WTC11 (cell line): ENCODE data around the gene EIF3I. TPM values are rescaled to one million over a fixed set of nuclear protein-coding genes. Genes with fewer than 3 reads are reported as not detected.
A peak's percentile ranks its signal among the peaks of the same experiment; 100 is the strongest.

ENCODE experiments used
- ELF4 ChIP-seq: sonication (generic); formaldehyde crosslinking; IDR thresholded peaks from 2 replicates; pipeline ENCODE4 v1.8.1; 2022; ENCODE audit warnings: low read depth, mild to moderate bottlenecking, moderate library complexity, missing genetic modification reagents
- FOXK1 ChIP-seq: sonication (generic); formaldehyde crosslinking; IDR thresholded peaks from 2 replicates; pipeline ENCODE4 v1.8.0; 2022; ENCODE audit warnings: mild to moderate bottlenecking, moderate library complexity, missing genetic modification reagents
- NFE2L1 ChIP-seq: sonication (generic); formaldehyde crosslinking; IDR thresholded peaks from 2 replicates; pipeline ENCODE4 v1.8.1; 2023; ENCODE audit warnings: missing genetic modification reagents
- NFYB ChIP-seq: sonication (generic); formaldehyde crosslinking; conservative IDR thresholded peaks from 2 replicates; pipeline ENCODE4 v1.8.0; 2022; ENCODE audit warnings: low read depth, missing genetic modification reagents
- SOX15 ChIP-seq: fragments of 250-450 bp; sonication (Bioruptor Pico); IDR thresholded peaks from 2 replicates; pipeline ENCODE4 v1.9.0; 2021; ENCODE audit warnings: mild to moderate bottlenecking
- ZNF121 ChIP-seq: sonication (generic); formaldehyde crosslinking; IDR thresholded peaks from 2 replicates; pipeline ENCODE4 v1.8.0; 2023; ENCODE audit warnings: missing genetic modification reagents
- total RNA-seq: library from RNA; stranded (reverse); gene quantifications from 3 replicates; pipeline ENCODE4 v1.2.3, GENCODE V29; 2021
- TF ChIP-seq, protein P1 (sequence below): sonication (generic); formaldehyde crosslinking; IDR thresholded peaks from 2 replicates; pipeline ENCODE4 v1.8.0; 2022; ENCODE audit warnings: mild to moderate bottlenecking, missing genetic modification reagents
- TF ChIP-seq, protein P2 (sequence below): sonication (generic); formaldehyde crosslinking; IDR thresholded peaks from 2 replicates; pipeline ENCODE4 v1.8.1; 2022; ENCODE audit warnings: mild to moderate bottlenecking, missing genetic modification reagents, moderate library complexity, borderline replicate concordance
- TF ChIP-seq, protein P3 (sequence below): fragments of 200-600 bp; IDR thresholded peaks from 2 replicates; pipeline ENCODE4 v1.8.0; 2022; ENCODE audit warnings: antibody characterized with exemption
- TF ChIP-seq, protein P4 (sequence below): sonication (generic); formaldehyde crosslinking; IDR thresholded peaks from 2 replicates; pipeline ENCODE4 v1.8.0; 2022; ENCODE audit warnings: mild to moderate bottlenecking, missing genetic modification reagents
- TF ChIP-seq, protein P5 (sequence below): fragments of 250-450 bp; sonication (Bioruptor Pico); IDR thresholded peaks from 2 replicates; pipeline ENCODE4 v1.8.0; 2021; ENCODE audit warnings: mild to moderate bottlenecking
- TF ChIP-seq, protein P6 (sequence below): fragments of 250-450 bp; sonication (Bioruptor Pico); conservative IDR thresholded peaks from 2 replicates; pipeline ENCODE4 v1.9.0; 2021; ENCODE audit warnings: mild to moderate bottlenecking
- TF ChIP-seq, protein P7 (sequence below): sonication (generic); formaldehyde crosslinking; IDR thresholded peaks from 2 replicates; pipeline ENCODE4 v1.8.1; 2022; ENCODE audit warnings: mild to moderate bottlenecking, moderate library complexity, missing genetic modification reagents
- TF ChIP-seq, protein P8 (sequence below): sonication (generic); formaldehyde crosslinking; IDR thresholded peaks from 2 replicates; pipeline ENCODE4 v1.8.0; 2022; ENCODE audit warnings: mild to moderate bottlenecking, missing genetic modification reagents
- TF ChIP-seq, protein P9 (sequence below): sonication (generic); formaldehyde crosslinking; IDR thresholded peaks from 2 replicates; pipeline ENCODE4 v1.8.0; 2023; ENCODE audit warnings: missing genetic modification reagents, mild to moderate bottlenecking, borderline replicate concordance
- TF ChIP-seq, protein P10 (sequence below): sonication (generic); formaldehyde crosslinking; IDR thresholded peaks from 2 replicates; pipeline ENCODE4 v1.8.1; 2023; ENCODE audit warnings: mild to moderate bottlenecking, missing genetic modification reagents, borderline replicate concordance

The EIF3I gene
- total RNA-seq, 1 experiment from 2014 or later, result 237 TPM

DNA sequence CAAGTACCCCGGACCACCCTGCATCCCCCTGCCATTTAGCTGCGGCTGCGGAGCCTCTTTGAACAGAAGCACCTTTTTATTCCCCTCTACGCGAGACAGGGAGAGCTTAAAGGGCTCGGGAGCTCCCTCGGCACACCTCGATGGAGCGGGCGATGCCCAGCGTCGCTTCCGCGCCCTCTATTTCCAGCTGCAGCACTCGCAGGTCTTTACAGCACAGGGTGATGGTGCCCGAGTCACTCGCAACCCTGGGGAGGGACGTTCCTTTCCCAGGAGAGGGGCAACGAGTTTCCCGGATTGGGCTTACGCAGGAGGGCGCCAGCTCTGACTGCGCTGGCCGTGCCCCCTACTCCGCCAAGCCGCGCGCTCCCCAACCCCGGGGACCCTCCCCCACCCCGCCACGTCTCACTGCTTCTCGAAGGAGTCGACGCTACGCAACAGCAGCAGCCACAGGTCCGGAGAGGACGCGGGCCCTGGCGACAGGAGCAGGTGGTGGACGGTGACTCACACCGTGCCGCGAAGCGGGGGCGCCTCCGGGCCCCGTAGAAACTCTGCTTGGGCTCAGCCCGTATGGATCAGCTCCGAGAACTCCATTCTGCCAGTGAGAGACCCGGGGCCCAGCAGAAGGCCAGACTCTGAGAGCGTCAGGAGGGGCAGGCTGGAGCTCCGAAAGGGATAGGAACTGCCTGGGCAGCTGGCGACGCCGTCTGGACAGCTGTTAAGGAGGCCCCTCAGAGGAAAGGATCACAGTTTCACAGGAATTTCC is 19.0 kb downstream of the EIF3I start (continued):
- TF ChIP-seq, protein P1, sequence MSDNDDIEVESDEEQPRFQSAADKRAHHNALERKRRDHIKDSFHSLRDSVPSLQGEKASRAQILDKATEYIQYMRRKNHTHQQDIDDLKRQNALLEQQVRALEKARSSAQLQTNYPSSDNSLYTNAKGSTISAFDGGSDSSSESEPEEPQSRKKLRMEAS (CRISPR knock-in tag), result peak; percentile 83
- TF ChIP-seq, protein P2, sequence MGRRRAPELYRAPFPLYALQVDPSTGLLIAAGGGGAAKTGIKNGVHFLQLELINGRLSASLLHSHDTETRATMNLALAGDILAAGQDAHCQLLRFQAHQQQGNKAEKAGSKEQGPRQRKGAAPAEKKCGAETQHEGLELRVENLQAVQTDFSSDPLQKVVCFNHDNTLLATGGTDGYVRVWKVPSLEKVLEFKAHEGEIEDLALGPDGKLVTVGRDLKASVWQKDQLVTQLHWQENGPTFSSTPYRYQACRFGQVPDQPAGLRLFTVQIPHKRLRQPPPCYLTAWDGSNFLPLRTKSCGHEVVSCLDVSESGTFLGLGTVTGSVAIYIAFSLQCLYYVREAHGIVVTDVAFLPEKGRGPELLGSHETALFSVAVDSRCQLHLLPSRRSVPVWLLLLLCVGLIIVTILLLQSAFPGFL (CRISPR knock-in tag), result no peak
- TF ChIP-seq NFYB (CRISPR knock-in tag), result no peak
- TF ChIP-seq SOX15, result no peak
- TF ChIP-seq NFE2L1 (CRISPR knock-in tag), result no peak
- TF ChIP-seq, protein P3, sequence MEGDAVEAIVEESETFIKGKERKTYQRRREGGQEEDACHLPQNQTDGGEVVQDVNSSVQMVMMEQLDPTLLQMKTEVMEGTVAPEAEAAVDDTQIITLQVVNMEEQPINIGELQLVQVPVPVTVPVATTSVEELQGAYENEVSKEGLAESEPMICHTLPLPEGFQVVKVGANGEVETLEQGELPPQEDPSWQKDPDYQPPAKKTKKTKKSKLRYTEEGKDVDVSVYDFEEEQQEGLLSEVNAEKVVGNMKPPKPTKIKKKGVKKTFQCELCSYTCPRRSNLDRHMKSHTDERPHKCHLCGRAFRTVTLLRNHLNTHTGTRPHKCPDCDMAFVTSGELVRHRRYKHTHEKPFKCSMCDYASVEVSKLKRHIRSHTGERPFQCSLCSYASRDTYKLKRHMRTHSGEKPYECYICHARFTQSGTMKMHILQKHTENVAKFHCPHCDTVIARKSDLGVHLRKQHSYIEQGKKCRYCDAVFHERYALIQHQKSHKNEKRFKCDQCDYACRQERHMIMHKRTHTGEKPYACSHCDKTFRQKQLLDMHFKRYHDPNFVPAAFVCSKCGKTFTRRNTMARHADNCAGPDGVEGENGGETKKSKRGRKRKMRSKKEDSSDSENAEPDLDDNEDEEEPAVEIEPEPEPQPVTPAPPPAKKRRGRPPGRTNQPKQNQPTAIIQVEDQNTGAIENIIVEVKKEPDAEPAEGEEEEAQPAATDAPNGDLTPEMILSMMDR, result no peak
- TF ChIP-seq ZNF121 (CRISPR knock-in tag), result no peak
- TF ChIP-seq, protein P4, sequence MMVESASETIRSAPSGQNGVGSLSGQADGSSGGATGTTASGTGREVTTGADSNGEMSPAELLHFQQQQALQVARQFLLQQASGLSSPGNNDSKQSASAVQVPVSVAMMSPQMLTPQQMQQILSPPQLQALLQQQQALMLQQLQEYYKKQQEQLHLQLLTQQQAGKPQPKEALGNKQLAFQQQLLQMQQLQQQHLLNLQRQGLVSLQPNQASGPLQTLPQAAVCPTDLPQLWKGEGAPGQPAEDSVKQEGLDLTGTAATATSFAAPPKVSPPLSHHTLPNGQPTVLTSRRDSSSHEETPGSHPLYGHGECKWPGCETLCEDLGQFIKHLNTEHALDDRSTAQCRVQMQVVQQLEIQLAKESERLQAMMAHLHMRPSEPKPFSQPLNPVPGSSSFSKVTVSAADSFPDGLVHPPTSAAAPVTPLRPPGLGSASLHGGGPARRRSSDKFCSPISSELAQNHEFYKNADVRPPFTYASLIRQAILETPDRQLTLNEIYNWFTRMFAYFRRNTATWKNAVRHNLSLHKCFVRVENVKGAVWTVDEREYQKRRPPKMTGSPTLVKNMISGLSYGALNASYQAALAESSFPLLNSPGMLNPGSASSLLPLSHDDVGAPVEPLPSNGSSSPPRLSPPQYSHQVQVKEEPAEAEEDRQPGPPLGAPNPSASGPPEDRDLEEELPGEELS (CRISPR knock-in tag), result peak; percentile 59; the same call in 1 of the 2 replicates
- TF ChIP-seq, protein P5, sequence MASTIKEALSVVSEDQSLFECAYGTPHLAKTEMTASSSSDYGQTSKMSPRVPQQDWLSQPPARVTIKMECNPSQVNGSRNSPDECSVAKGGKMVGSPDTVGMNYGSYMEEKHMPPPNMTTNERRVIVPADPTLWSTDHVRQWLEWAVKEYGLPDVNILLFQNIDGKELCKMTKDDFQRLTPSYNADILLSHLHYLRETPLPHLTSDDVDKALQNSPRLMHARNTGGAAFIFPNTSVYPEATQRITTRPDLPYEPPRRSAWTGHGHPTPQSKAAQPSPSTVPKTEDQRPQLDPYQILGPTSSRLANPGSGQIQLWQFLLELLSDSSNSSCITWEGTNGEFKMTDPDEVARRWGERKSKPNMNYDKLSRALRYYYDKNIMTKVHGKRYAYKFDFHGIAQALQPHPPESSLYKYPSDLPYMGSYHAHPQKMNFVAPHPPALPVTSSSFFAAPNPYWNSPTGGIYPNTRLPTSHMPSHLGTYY (CRISPR knock-in tag), result no peak
- TF ChIP-seq, protein P6, sequence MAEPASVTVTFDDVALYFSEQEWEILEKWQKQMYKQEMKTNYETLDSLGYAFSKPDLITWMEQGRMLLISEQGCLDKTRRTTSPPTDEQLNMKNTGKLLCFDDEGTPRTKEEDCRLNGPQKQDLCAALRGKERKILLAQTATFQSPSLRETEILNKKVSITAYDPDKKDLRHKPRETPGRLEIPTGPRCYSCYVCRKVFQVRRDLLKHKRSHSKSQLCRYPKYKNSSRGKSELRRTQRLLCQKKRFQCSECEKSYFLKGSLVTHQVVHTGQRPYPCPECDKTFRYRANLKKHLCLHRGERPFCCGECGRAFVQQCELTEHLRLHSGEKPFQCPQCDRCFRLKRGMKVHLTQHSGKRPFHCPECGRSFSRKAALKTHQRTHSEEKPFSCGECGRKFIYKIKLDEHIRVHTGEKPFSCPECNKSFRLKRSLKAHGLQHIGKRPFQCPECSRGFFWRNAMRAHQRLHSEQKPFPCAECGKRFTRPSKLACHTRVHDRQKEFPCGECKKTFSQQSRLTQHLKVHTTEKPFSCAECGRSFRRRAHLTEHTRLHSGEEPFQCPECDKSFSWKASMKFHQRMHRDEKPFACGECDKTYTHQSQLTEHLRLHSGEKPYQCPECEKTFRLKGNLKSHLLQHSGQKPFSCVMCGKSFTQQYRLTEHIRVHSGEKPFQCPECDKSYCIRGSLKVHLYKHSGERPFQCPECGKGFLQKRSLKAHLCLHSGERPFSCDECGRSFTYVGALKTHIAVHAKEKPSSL (CRISPR knock-in tag), result no peak
- no peak for TF ChIP-seq ELF4 (CRISPR knock-in tag)
- TF ChIP-seq, protein P7, sequence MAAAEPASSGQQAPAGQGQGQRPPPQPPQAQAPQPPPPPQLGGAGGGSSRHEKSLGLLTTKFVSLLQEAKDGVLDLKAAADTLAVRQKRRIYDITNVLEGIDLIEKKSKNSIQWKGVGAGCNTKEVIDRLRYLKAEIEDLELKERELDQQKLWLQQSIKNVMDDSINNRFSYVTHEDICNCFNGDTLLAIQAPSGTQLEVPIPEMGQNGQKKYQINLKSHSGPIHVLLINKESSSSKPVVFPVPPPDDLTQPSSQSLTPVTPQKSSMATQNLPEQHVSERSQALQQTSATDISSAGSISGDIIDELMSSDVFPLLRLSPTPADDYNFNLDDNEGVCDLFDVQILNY, result peak; percentile 42; the same call in 1 of the 2 replicates
- TF ChIP-seq, protein P8, sequence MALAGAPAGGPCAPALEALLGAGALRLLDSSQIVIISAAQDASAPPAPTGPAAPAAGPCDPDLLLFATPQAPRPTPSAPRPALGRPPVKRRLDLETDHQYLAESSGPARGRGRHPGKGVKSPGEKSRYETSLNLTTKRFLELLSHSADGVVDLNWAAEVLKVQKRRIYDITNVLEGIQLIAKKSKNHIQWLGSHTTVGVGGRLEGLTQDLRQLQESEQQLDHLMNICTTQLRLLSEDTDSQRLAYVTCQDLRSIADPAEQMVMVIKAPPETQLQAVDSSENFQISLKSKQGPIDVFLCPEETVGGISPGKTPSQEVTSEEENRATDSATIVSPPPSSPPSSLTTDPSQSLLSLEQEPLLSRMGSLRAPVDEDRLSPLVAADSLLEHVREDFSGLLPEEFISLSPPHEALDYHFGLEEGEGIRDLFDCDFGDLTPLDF (CRISPR knock-in tag), result no peak
- no peak; the same call in 1 of the 2 replicates for TF ChIP-seq FOXK1 (CRISPR knock-in tag)
- TF ChIP-seq, protein P9, sequence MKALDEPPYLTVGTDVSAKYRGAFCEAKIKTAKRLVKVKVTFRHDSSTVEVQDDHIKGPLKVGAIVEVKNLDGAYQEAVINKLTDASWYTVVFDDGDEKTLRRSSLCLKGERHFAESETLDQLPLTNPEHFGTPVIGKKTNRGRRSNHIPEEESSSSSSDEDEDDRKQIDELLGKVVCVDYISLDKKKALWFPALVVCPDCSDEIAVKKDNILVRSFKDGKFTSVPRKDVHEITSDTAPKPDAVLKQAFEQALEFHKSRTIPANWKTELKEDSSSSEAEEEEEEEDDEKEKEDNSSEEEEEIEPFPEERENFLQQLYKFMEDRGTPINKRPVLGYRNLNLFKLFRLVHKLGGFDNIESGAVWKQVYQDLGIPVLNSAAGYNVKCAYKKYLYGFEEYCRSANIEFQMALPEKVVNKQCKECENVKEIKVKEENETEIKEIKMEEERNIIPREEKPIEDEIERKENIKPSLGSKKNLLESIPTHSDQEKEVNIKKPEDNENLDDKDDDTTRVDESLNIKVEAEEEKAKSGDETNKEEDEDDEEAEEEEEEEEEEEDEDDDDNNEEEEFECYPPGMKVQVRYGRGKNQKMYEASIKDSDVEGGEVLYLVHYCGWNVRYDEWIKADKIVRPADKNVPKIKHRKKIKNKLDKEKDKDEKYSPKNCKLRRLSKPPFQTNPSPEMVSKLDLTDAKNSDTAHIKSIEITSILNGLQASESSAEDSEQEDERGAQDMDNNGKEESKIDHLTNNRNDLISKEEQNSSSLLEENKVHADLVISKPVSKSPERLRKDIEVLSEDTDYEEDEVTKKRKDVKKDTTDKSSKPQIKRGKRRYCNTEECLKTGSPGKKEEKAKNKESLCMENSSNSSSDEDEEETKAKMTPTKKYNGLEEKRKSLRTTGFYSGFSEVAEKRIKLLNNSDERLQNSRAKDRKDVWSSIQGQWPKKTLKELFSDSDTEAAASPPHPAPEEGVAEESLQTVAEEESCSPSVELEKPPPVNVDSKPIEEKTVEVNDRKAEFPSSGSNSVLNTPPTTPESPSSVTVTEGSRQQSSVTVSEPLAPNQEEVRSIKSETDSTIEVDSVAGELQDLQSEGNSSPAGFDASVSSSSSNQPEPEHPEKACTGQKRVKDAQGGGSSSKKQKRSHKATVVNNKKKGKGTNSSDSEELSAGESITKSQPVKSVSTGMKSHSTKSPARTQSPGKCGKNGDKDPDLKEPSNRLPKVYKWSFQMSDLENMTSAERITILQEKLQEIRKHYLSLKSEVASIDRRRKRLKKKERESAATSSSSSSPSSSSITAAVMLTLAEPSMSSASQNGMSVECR (CRISPR knock-in tag), result peak; percentile 26; the same call in 1 of the 2 replicates
- TF ChIP-seq, protein P10, sequence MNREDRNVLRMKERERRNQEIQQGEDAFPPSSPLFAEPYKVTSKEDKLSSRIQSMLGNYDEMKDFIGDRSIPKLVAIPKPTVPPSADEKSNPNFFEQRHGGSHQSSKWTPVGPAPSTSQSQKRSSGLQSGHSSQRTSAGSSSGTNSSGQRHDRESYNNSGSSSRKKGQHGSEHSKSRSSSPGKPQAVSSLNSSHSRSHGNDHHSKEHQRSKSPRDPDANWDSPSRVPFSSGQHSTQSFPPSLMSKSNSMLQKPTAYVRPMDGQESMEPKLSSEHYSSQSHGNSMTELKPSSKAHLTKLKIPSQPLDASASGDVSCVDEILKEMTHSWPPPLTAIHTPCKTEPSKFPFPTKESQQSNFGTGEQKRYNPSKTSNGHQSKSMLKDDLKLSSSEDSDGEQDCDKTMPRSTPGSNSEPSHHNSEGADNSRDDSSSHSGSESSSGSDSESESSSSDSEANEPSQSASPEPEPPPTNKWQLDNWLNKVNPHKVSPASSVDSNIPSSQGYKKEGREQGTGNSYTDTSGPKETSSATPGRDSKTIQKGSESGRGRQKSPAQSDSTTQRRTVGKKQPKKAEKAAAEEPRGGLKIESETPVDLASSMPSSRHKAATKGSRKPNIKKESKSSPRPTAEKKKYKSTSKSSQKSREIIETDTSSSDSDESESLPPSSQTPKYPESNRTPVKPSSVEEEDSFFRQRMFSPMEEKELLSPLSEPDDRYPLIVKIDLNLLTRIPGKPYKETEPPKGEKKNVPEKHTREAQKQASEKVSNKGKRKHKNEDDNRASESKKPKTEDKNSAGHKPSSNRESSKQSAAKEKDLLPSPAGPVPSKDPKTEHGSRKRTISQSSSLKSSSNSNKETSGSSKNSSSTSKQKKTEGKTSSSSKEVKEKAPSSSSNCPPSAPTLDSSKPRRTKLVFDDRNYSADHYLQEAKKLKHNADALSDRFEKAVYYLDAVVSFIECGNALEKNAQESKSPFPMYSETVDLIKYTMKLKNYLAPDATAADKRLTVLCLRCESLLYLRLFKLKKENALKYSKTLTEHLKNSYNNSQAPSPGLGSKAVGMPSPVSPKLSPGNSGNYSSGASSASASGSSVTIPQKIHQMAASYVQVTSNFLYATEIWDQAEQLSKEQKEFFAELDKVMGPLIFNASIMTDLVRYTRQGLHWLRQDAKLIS, result no peak
